Cortex of kidney (tissue), 1 donor: ENCODE measurements around the gene CCSAP.
"Not testable (repeated sequence)": the region's sequence is repeated elsewhere in the genome, so short reads cannot be mapped to it uniquely, and the experiment has no call there.

Experiments used
- DNase-seq: peaks from one replicate; lab custom pipeline; 2025; lab: John Stamatoyannopoulos, UW

The CCSAP gene

DNA sequence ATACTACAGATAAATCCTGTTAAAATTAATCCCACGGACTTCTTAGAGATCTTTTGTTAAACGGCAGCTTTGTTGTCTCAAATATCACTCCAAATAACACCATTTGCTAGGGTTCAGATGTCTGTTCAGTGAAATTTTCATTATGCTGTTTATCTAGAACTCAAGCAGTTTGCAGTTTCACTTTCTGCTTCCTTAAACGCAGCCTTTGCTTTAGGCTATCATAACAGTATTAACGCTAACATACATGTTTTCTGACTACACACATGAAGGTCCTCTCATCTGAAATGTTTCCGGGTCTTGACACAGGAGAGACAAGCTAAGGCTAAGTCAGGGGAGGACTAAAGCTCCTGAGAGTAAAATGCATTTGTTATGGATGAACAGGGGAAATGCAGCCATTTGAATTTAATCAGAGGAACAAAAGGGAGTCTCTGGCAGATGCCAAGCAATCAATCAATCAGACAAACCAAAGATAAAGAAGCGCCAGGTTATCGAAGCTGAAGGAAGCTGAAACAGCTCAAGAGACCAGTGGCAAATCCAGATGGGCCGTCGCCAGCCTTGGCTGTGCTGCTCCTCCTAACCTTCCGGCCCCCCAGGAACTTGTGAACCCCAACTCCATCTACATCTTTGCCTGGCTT is 16.9 kb downstream of the CCSAP start:
- no peak for DNase-seq

DNA sequence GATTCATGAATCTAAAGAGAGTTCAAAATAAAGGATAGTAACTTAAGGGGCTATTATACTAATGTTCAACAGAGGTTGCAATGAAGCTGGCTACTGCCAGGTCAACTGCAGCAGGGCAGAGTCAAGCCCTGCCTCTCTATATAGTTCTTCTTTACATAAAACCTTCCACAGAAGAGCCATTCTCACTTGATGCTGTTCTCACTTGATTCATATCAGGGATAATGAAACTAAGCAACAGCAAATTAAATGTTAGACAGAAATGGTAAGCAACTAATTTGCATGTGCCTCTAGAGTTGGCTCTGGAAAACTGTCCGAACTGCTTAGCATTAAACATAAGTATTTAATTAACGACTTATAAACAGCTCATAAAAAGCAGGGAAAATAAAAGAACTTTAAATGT is 17.4 kb downstream of the CCSAP start:
- no peak for DNase-seq

DNA sequence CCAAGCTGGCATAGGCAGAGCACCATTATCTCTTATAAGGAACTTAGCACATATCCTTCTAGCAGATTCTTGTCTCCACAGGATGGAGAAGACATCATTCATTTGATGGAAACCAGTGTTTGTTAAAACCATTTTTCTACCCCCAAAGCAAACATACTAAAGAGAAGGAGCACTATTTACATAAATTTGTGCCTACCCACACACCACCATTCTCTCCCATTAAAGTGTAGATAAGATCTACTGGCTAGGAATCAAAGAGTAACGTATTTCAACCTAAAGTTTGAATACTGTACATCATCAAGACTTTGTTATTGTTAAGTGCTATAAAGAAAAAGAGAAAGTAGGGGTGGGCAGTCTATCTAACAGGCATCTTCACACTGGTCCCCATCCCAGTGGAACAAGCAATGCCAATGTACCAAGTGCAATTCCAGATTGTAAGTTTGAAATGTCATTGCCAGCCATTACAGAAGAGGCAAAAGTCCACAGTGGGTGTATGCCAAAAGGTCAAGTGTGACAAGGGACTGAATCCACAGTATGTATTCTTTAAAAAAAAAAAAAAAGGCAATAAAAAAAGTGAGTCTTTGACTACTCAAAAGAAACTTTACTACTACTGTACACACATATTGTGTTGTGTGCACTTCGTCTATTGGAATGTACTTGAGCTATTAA is 18.8 kb downstream of the CCSAP start:
- no peak for DNase-seq

DNA sequence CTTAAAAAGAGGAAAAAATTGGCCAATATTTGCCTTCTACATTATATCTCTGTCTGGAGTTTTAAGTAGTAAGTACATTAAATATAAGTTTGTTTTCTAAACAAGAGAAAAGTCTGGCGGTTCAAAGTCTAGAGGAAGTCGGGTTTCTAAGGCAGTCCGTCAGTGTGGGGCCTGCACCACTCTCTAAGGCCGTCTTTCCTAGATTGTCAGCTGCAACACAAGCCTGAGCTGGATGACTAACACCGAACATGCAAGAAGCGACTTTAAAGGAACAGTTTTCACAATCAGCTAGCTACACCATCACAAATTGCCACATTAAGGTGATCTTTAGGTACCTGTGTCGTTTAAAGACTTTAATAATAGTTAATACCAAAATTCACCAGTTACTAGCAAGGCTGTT is 19.6 kb downstream of the CCSAP start:
- DNase-seq = no peak

DNA sequence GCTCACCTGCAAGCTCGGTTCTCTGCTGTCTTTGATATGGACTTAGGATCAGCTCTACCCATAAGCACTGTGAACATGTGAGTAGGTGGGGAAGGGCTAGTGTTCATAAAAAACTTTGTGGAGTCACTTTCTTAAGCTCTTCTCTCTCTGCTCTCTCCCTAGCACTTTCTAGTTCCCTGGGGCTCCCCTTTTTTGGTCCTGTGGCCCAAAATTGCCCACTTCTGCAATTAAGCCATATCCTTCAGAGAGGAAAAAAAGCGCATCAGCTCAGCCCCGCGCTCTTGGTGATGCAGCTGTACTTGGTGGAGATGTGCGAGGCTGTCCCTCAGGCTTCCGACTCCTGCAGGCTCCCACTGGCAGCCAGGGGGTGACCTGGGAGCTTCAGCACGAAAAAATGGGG is 23.4 kb downstream of the CCSAP start:
- DNase-seq = no peak

DNA sequence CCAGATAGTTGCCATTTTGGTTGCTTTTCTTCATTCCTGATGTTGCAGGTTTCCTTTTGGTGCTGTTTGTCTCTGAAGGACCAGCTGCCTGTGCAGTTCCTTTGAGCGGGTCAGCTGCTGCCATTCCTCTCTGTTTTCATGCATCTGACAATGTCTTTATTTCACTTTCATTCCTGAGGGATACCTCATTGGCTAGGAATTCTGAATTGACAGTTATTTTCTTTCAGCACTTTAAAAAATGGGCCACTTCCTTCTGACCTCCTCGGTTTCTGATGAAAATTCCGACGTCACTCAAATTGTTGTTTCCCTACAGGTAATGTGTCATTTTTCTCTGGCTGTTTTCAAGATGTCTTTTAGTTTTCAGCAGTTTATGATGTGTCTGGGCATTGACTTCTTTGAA is 24.8 kb downstream of the CCSAP start:
- no peak for DNase-seq

DNA sequence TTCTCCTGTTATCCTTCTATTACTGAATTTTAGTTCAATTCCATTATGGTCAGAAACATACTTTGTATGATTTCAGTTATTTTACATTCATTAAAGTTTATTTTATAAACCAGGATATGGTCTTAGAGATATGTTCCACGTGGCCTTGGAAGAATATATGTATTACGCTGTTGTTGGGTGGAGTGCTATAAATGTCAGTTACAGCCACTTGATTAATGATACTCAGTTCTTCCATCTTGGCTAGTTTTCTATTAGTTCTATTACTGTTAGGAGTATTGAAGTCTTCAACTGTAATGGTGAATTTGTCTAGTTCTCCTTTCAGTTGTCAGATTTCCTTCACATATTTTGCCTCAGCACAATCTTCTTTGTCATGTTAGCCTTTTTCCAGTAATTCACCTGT is 26.7 kb downstream of the CCSAP start:
- DNase-seq = no peak

DNA sequence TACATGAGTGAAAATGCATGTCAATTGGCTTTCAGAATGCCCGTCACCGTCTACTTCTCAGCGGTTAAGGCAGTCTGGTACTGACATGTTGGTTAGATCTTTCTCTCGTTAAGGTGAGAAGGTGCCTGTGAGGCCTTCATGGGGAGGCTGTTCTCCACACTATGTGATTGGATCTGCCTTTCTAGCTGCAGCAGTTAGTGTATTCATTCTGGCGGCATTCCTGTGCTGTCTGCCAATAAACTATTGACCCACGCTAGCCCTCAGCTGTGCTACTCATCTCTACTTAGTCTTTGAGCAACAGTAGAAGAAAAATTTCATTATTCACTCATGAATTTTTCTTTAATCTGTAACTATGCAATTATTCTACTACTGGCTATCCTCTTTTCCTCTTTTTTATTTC is 32.0 kb downstream of the CCSAP start:
- no peak for DNase-seq

DNA sequence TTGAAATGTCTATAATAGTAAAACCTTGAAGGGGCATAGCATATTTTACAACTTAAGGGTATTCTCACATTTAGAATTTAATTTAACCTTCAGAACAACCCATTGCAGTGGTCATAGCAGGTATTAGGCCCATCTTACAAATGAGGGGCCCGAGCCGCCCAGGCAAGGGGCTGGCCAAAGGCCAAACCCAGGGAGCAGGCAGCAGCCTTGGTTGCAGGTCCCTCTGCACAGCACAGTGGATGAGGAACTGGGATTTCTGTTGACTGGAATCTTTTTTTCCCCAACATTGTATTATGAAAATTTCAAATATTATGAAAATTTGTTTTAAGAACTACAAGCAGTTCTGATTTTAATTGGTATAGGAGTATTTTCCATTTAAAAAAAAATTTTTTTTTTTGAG is 33.2 kb downstream of the CCSAP start:
- DNase-seq = no peak

DNA sequence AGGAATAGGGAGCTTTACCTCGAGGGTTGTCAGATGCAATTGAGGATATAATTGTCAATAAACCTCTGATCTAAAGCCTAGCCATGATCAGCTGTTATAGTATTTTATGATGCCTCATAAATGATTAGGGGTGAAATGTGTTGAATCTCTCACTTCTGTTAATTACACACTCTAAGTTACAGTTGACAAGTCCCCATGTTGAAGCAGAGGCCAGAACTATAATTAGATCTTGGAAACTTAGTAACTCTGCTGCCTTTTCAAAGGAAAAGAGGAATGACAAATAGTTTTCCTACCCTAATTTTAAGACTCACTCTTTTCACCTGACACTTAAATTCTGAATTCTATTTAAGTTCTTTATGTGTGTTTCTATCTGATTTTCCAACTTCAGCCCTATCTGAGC is 33.8 kb downstream of the CCSAP start:
- no peak for DNase-seq

DNA sequence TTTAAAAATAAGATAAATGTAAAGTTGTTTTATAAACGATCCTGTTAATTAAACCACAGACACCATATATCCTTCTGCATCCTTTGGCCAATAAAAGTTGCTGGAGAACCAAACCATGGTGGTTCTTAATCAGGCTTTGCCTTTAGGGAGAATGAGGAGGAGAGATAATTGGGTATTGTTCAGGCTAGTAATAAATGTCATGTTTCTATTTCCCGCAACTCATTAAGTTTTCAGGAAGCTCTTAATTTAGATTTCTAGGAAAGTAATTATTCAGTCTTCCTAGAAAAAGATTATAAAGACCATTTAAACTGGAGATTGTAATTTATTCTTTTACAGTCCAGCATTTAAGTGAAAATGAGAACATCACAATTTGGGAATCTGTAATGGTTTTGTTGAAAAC is 37.5 kb downstream of the CCSAP start:
- DNase-seq = no peak

DNA sequence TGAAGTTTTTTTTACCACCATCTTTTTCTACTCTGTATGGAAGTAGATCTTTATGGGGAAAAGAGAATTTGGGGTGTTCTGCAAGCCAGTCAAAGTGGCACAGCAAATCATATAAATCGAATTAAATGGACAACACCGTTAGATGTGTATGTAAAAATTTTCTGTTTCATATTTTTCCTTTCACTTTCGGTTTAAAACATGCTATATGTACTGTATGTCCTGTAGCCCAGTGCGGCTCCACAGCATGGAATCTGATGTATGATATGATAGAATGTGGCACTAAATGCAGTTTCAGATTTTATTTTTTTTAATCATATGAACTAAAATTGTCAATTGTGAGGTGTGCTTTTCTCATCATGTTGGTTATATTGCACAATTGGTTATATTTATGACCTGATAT is 39.0 kb downstream of the CCSAP start:
- DNase-seq = no peak

DNA sequence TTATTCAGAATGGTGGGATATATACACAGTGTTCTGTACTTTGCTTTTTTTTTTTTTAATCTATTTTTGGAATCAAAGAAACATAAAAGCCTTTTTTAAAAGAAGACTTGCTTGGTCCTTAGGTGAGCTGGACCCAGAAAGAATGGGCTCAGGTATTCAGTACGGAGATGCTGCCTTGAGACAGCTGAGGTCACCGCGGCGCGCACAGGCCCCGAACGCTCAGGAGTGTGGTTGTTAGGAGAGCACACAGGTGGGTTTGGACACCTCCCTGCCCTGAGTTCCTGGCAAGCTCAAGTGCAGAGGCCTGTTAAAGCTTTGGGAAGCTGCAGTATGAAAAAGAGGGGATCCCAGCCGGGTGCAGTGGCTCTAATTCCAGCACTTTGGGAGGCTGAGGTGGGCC is 40.1 kb downstream of the CCSAP start:
- DNase-seq = no peak

DNA sequence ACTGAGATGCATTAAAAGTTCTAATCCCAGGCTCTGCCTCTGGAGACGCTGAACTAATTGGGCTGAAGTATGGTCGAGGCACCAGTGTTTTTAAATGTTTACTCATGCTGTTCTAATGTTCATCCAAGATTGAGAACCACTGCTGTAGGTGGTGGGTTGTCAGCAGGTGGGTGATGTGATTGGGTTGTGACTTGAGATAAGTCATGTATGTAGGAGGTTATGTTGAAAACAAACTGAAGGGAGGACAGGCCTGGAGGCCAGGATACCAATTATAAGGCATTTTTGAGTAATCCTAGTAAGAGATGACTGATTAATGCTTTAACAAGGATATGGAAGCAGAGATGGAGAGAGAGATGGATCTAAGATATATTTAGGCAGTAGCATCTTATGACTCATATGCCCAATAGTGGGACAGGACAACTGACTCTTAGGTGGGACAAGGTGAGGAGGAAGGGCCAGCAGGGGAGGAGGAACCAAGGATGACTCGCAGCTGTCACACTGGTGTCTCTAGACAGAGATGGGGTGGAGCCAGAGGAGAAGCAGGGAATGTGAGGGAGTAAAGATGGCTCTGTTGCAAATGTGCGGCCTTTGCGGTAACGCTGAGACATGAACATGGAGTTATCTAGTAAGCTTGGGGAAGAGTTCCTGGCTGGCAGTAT is 42.6 kb downstream of the CCSAP start:
- no peak for DNase-seq

DNA sequence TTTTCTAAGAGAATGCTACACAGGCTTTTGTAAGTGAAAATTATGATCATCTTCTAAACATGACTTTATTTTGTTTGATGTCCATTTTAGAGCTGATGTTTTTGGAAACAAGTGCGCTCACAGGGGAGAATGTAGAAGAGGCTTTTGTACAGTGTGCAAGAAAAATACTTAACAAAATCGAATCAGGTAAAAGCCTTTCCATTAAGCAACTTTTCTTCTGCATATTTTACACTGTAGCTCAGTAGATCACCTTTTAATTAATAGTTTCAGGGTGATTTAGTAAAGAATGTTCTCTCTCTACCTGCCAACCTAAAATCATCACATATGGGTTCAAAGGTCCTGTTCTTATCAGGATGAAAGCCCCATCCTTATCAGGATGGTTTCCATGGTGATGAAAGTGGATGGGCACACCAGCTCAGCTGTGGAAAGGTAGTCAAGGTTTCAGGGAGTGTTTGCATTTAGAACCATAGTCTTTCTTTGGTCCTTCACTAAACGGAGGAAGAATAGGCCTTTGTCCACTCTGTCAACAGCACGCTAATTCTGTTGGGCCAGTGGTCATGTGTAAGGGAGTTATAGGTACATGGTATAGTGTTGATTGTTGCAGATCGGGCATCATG is 43.9 kb downstream of the CCSAP start:
- no peak for DNase-seq

DNA sequence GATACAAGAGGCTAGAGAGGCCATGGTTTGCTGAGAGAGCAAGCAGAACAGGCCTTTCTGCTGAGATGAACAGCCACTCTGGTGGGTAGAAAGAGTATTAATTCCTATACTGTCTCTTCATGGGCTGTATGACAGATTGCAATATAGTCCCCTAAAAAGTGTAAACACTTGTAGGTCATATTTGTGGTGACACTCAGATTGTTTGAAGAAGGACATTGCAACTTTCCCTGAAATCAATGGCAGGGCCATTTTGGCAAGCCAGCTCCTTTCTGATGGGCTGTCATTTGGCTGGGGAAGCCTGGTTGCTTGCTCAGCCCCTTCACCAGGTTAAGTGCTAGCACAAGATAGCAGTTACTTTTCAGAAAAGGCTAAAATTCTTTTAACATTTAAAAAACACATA is 44.4 kb downstream of the CCSAP start:
- DNase-seq = no peak

DNA sequence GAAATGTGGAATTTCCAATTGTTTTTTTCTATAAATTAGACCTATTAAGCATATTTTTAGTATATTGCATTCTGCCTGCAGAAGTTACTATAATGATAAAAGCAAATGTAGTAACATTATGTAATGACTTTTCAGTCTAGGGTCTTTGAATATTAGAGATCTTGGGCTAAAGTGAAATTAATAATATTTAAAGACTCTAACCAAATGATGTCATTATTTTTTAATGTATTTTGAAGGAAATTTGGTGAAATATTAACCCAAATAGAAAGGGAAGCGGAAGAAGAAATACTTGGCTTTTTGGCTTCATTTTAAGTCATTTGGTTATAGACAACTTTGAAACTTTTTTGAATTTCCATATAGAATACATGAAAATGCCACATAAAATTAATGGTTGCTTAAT is 45.1 kb downstream of the CCSAP start:
- no peak for DNase-seq

DNA sequence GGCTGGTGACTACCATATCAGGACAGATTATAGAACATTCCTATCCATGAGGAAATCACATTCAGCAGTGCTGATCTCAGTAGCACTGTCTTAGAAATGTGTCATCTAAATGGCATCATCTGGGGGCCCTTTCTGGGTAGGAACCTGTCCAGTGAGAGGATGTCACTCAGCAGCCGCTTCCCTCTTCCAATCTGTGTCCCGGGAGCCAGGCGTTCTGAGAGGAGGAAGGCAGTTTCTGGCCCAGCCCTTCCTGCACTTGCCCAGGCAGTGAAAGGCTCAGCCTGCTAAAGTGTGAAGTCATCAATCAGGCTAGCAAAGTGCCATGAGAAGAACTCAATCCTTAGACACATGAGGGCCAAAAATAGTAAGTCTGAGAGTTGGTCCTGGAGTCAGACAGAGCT is 46.3 kb downstream of the CCSAP start:
- no peak for DNase-seq

DNA sequence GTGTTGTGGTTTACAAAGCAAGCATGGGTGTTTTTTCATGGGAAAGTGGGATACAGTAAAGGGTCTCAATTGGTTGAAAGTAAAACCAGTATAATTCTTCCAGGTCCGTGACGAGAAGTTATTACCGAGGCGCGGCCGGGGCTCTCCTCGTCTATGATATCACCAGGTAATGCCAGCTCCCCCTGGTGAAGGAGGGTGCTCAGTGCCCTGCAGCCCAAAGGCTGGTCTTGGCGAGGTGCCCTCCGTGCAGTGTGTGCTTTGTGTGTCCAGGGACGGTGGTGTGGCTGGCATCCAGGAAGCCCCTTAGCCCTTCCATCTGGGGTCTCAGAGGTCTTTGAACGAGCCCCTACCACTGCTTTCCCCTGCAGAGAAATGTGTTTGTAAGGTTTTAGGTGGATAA is 47.1 kb downstream of the CCSAP start:
- no peak for DNase-seq

DNA sequence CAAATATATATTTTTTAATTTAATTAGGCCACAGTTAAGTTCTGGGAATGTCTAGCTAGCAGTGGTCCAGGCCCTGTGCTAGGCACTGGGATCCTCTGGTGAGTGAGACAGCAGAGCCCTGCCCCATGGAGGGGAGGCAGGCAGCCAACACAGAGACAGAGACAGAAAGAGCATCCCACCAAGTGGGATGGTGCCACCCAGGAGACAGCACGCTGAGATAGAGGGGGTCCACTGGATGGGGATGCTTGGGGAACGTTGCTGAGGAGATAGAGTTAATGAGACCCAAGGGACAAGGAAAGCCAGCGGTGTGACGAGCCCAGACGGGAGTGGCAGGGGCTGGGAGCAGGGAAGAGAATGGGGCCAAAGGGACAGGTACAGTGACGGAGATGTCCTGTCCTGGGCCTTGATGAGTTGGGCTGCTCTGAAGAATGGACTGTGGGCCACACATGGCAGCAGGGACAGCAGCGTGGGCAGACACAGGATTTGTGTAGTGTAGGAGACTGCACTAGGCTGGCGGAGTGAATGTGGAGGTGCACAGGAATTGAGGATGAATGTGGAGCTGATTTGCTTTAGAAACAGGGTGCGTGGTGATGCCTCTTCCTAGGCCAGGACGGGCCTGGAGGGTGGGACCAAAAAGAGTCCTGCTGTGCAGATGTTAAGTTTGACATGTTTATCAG is 49.2 kb downstream of the CCSAP start:
- no peak for DNase-seq

DNA sequence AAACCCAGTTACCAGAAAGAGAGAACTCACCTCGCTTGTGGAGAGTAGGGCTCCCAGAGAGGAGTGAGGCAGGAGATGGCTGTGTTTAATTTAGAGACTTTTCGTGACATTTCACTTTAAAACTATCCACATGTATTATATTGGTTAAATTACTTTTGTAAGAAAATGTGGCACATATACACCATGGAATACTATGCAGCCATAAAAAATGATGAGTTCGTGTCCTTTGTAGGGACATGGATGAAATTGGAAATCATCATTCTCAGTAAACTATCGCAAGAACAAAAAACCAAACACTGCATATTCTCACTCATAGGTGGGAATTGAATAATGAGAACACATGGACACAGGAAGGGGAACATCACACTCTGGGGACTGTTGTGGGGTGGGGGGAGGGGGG is 51.2 kb downstream of the CCSAP start:
- not testable (repeated sequence) for DNase-seq

DNA sequence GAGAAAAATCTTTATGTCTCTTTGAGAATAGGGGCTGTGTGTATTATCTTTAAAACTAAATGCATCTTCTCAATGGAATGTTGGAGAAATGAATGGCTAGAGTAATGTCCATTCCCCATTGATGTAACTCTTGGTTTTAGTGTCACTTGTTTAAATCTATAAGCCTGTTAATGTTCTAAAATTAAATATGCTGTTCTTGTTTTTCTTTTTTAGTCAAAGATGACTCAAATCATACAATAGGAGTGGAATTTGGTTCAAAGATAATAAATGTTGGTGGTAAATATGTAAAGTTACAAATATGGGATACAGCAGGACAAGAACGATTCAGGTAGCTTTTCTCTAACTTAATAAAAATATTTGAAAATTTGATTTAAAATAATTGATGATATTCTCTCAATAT is 54.3 kb downstream of the CCSAP start:
- no peak for DNase-seq

DNA sequence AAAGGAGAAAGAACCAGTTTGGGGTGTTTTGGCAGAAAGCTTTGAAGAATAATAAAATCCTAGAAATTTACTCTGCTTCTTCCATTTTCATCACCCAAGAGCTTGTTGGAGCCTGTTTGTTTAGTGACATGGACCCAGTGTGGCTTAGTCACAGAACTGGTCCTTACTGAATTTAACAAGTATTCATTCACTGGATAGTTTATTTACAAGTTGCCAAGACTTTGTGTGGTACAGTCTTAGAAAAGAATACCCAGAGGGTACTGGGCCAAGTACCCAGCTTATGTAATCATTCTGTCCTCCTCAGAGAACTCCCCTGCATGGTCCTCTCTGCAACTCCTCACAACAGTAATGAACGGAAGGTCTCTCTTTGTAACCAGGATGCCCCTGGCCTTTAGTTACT is 55.6 kb downstream of the CCSAP start:
- no peak for DNase-seq
